GM06990 (cell line): ENCODE results near the gene KMT2D.

Experiments
- DNase-seq: peaks from one replicate; pipeline ENCODE4 v3.0.0-alpha.2; 2011; ENCODE audit not compliant: insufficient read length; ENCODE audit errors: extremely low read depth
- H3K27me3 ChIP-seq: replicated peaks from 2 replicates; pipeline ENCODE4 v1.6.0; 2011; ENCODE audit warnings: low read length; ENCODE audit not compliant: control insufficient read depth, insufficient read depth
- H3K36me3 ChIP-seq: 2 replicates; pipeline ENCODE4 v1.5.1; 2011; ENCODE audit warnings: low read length; ENCODE audit not compliant: control insufficient read depth, insufficient read depth
- H3K4me3 ChIP-seq: replicated peaks from 2 replicates; pipeline ENCODE4 v1.5.1; 2011; ENCODE audit warnings: low read depth, mild to moderate bottlenecking, control low read depth, low read length
- TF ChIP-seq, protein P1 (sequence below): IDR thresholded peaks from 2 replicates; pipeline ENCODE4 v1.5.1; 2011; ENCODE audit warnings: low read length, control low read depth, mild to moderate bottlenecking, inconsistent platforms; ENCODE audit not compliant: insufficient read depth, poor library complexity, severe bottlenecking

KMT2D gene, protein sequence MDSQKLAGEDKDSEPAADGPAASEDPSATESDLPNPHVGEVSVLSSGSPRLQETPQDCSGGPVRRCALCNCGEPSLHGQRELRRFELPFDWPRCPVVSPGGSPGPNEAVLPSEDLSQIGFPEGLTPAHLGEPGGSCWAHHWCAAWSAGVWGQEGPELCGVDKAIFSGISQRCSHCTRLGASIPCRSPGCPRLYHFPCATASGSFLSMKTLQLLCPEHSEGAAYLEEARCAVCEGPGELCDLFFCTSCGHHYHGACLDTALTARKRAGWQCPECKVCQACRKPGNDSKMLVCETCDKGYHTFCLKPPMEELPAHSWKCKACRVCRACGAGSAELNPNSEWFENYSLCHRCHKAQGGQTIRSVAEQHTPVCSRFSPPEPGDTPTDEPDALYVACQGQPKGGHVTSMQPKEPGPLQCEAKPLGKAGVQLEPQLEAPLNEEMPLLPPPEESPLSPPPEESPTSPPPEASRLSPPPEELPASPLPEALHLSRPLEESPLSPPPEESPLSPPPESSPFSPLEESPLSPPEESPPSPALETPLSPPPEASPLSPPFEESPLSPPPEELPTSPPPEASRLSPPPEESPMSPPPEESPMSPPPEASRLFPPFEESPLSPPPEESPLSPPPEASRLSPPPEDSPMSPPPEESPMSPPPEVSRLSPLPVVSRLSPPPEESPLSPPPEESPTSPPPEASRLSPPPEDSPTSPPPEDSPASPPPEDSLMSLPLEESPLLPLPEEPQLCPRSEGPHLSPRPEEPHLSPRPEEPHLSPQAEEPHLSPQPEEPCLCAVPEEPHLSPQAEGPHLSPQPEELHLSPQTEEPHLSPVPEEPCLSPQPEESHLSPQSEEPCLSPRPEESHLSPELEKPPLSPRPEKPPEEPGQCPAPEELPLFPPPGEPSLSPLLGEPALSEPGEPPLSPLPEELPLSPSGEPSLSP (N-terminal part only)

DNA sequence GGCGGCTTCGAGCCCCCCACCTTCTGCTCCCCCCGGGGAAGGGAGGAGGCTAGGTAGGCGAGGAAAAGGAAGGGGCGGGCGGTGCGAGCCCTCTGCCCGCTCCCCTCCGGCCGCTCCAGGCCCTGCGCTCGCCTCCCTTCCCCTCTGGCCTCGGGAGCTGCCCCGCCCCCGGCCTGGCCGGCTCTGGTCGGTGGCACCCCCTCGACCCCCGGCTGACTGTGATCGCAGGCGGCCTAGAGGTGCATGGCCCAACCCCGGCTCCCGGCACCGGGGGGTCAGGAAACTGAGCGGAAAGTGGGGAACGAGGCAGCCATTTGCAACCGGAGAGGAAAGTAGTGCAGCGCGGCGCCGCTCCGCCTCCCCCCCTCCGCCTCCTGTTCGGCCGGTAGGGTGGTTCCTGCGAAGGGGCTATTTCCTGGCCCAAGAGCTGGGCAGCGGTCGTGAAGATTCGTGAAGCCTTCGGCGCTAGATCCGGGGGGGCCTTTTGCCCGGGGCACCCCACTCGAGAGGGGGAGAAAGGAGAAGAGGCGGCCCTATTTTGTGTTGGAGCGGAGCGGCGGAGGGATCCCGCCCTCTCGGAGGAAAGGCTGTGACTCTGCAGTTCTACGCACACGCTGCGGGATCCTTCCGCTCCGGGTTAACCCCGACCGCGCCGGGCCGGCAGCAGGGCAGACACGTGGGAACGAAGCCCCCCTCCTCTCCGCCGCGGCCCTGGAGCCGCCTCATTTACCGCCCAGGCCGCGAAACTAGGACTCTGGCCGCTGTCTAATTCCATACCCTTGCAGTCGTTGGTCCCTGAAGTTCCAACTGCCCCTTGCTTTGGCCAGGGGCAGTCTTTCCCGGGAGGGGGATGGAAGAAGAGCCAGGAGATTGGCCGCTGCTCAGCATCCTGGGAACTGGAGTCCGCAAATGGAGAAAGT, at the start of gene KMT2D:
Gene KMT2D (minus strand): TSS at position 558 of the 920 bp plus-strand sequence. CDS start 5,470 bp downstream, outside the sequence.
- Histone ChIP-seq H3K4me3 (peak within 1 kb of the TSS; percentile 70), H3K36me3 (peaks cover 1% of the 10 kb centered on the region), H3K27me3 (no peaks in the 10 kb centered on the region)
- DNase-seq, result peak; percentile 97
- TF ChIP-seq, protein P1, sequence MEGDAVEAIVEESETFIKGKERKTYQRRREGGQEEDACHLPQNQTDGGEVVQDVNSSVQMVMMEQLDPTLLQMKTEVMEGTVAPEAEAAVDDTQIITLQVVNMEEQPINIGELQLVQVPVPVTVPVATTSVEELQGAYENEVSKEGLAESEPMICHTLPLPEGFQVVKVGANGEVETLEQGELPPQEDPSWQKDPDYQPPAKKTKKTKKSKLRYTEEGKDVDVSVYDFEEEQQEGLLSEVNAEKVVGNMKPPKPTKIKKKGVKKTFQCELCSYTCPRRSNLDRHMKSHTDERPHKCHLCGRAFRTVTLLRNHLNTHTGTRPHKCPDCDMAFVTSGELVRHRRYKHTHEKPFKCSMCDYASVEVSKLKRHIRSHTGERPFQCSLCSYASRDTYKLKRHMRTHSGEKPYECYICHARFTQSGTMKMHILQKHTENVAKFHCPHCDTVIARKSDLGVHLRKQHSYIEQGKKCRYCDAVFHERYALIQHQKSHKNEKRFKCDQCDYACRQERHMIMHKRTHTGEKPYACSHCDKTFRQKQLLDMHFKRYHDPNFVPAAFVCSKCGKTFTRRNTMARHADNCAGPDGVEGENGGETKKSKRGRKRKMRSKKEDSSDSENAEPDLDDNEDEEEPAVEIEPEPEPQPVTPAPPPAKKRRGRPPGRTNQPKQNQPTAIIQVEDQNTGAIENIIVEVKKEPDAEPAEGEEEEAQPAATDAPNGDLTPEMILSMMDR, result no peak

DNA sequence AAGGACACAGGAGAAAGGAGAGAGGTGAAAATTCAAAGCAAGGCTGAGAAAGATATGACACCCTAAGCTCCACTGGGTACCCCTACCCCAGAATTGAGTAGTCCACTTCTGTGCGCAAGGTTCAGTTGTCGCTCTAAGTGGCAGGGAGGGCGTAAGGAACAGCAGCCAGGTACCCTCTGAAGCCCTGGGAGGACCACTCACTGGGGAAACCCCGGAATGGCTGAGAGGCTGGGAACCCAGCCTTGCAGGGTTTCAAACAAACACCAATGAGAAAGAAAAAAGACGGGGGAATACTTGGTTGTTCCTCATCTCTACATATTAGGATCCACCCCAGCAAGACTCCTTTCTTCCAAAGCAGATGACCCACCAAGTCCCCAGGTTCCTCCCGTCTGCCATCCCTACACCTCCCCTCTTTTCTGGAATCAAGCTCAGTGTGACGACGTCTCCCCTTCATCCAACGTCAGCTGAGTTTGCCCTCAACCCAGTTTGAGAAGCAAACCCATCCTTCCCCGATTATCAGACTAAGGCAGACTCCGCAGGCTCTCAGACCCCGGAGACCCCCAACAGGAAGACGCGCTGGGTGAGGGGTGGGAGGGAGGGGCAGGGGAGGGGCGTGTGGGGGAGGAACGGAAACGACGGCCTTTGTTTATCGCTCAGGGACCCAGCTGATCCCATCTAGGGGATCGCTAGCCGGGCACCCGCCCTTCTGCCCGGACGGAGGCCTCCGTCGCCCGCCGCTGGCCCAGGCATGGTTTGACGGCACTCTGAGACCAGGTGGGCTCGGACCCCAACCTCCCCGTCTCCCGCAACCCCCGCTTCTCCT, 49.3 kb upstream of the KMT2D start:
- DNase-seq, result no peak
- TF ChIP-seq, protein P1, result no peak
- Histone ChIP-seq H3K4me3 (peak overlapping the region; percentile 94), H3K27me3 (no peaks in the 10 kb centered on the region), H3K36me3 (no peaks in the 10 kb centered on the region; the same call in 1 of the 2 replicates)

DNA sequence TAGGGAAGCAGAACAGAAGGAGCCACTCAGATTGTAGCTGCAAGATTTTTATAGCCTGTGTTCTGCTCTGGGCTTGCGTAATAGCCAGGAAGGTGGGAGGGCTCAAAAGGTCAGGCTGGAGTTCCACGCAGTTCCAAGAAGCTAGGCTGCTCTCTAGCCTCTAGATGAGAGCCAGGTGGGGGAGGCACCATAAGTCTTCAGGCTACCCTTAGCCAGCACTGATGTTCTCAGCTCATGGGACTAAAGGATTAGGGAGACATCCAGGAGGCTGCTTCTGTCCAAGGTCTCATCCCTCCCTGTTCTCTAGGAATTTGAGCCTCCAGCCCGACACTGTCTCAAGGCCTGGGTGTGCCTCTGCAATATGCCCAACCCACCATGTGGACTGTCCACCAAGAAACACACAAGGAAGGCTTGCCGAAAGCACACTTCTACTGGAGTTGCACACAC, 48.4 kb upstream of the KMT2D start:
- Histone ChIP-seq H3K4me3 (no peak overlapping the region), H3K27me3 (no peaks in the 10 kb centered on the region), H3K36me3 (peaks cover 2% of the 10 kb centered on the region)
- TF ChIP-seq, protein P1, result no peak
- DNase-seq, result no peak

DNA sequence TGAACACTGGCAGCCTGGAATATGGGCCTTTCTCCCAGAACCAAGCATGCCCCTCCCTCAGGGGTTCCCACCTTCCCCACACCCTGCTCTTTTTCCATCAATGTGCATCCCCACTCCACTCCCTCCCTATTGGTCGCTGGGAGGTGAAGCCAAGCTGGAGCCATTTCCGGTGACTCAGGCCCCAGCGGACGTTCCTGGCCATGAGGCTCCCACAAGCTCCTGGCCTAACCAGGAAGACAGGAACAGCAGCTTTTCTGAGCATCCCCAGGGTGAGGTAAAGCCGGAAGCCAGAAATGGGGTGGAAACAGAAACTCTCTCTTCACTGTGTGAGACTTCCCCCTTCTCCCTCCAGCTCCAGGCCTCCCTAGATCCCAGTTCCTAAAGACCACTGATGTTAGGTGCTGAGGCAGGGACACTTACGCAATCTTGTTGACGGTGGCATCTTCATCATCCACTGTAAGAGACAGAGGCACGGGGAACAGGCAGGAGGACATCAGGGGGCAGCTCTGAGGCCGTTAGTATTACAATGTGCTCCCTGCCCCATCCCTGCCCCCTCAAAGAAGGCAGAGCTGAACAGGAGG, 45.0 kb upstream of the KMT2D start:
- peaks cover 8% of the 10 kb centered on the region for H3K36me3 ChIP-seq
- no peak for DNase-seq
- TF ChIP-seq, protein P1, result no peak

More for the DNA sequence above, 45.0 kb upstream of the KMT2D start:
- Histone ChIP-seq H3K4me3 (no peak overlapping the region), H3K27me3 (no peaks in the 10 kb centered on the region)
